GM12892 (cell line): ENCODE measurements around the gene ROR1.
"Not testable (repeated sequence)": the region's sequence is repeated elsewhere in the genome, so short reads cannot be mapped to it uniquely, and the experiment has no call there.

Experiments
- POLR2A ChIP-seq: IDR thresholded peaks from 2 replicates; pipeline ENCODE4 v1.6.1; 2011; ENCODE audit warnings: low read depth, low read length, control low read depth
- POLR2AphosphoS5 ChIP-seq: IDR thresholded peaks from 2 replicates; pipeline ENCODE4 v1.6.1; 2011; ENCODE audit warnings: low read depth, low read length, control low read depth
- TAF1 ChIP-seq: IDR thresholded peaks from 2 replicates; pipeline ENCODE4 v1.6.1; 2011; ENCODE audit warnings: low read depth, mild to moderate bottlenecking, control low read depth, low read length, borderline replicate concordance

DNA sequence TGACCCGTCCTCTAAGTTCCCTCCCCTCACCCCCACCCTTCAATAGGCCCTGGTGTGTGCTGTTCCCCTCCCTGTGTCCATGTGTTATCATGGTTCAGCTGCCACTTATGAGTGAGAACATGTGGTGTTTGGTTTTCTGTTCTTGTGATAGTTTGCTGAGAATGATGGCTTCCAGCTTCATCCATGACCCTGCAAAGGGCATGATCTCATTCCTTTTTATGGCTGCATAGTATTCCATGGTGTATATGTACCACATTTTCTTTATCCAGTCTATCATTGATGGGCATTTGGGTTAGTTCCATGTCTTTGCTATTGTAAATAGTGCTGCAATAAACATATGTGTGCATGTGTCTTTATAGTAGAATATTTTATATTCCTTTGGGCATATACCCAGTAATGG, 330.8 kb downstream of the ROR1 start:
- not testable (repeated sequence) for TF ChIP-seq POLR2A, POLR2AphosphoS5, TAF1
